H1 (cell line): ENCODE data around the gene RBM24. TPM values are rescaled to one million over a fixed set of nuclear protein-coding genes. Genes with fewer than 3 reads are reported as not detected.

Source experiments
- CTCF ChIA-PET: fragments of 300-600 bp; sonication (Branson Sonifier 250); formaldehyde crosslinking; loops from one replicate; lab custom pipeline; 2021; ENCODE audit not compliant: partially characterized antibody; lab: Charles Lee
- POLR2A ChIA-PET: fragments of 300-600 bp; sonication (Branson Sonifier 250); formaldehyde crosslinking; loops from one replicate; lab custom pipeline; 2021; ENCODE audit warnings: inconsistent platforms; ENCODE audit not compliant: partially characterized antibody; lab: Charles Lee
- DNase-seq, 2 experiments: peaks; one replicate each; pipeline versions ENCODE4 v3.0.0 to v3.0.0-alpha.2; 2010 to 2022; ENCODE audit warnings: low spot score in 2 of 2, low read depth in 1 of 2, mixed read lengths in 1 of 2
- FAIRE-seq: peaks from 2 replicates; lab custom pipeline; 2011; peaks lifted over from hg19 to GRCh38; lab: Jason Lieb, UNC
- H2AFZ ChIP-seq: 2 replicates; pipeline ENCODE4 v1.8.1; 2012; ENCODE audit warnings: low read length, inconsistent platforms
- H2AK5ac ChIP-seq: 2 replicates; pipeline ENCODE4 v1.6.1; 2013; ENCODE audit warnings: low read depth, low read length
- H2BK120ac ChIP-seq: replicated peaks from 2 replicates; pipeline ENCODE3; 2013; ENCODE audit warnings: low read depth, low read length, inconsistent platforms
- H2BK12ac ChIP-seq: 2 replicates; pipeline ENCODE4 v1.6.1; 2013; ENCODE audit warnings: low read depth, low read length
- H2BK15ac ChIP-seq: 2 replicates; pipeline ENCODE4 v1.6.1; 2013; ENCODE audit warnings: low read length
- H2BK20ac ChIP-seq: 2 replicates; pipeline ENCODE4 v1.6.1; 2013; ENCODE audit warnings: low read length
- H2BK5ac ChIP-seq: 2 replicates; pipeline ENCODE4 v1.6.1; 2013; ENCODE audit warnings: low read depth, low read length
- H3K14ac ChIP-seq: 2 replicates; pipeline ENCODE4 v1.6.1; 2013; ENCODE audit warnings: inconsistent platforms; ENCODE audit not compliant: insufficient read length
- H3K18ac ChIP-seq: 2 replicates; pipeline ENCODE4 v1.6.1; 2013; ENCODE audit warnings: low read length; ENCODE audit errors: extremely low read depth
- H3K23ac ChIP-seq: 2 replicates; pipeline ENCODE4 v1.6.1; 2013; ENCODE audit warnings: inconsistent platforms; ENCODE audit not compliant: insufficient read length
- H3K23me2 ChIP-seq: 2 replicates; pipeline ENCODE4 v1.6.1; 2013; ENCODE audit warnings: low read depth, low read length
- H3K27ac ChIP-seq: 2 replicates; pipeline ENCODE4 v1.6.1; 2011; ENCODE audit warnings: low read depth, low read length, inconsistent platforms
- H3K27me3 ChIP-seq, 4 experiments: replicated peaks in 1 of 4; 1 replicate in 1 of 4; 2 replicates in 3 of 4; pipeline versions ENCODE4 v1.6.1 to v1.8.1; 2011 to 2013; ENCODE audit warnings: low read length in 3 of 4, mild to moderate bottlenecking in 3 of 4, inconsistent platforms in 2 of 4, mixed read lengths in 2 of 4, moderate library complexity in 1 of 4; ENCODE audit not compliant: control insufficient read depth in 3 of 4, insufficient read depth in 3 of 4; ENCODE audit errors: extremely low read depth in 1 of 4
- H3K36me3 ChIP-seq, 4 experiments: 2 replicates each; pipeline versions ENCODE4 v1.6.1 to v1.8.1; 2011 to 2013; ENCODE audit warnings: mild to moderate bottlenecking in 4 of 4, low read length in 3 of 4, moderate library complexity in 2 of 4, control low read depth in 1 of 4, inconsistent platforms in 1 of 4; ENCODE audit not compliant: insufficient read depth in 4 of 4, control insufficient read depth in 2 of 4
- H3K4ac ChIP-seq: replicated peaks from 2 replicates; pipeline ENCODE3; 2013; ENCODE audit warnings: low read length, low read depth, mixed read lengths, inconsistent platforms; ENCODE audit not compliant: insufficient read length
- H3K4me1 ChIP-seq, 4 experiments: replicated peaks in 1 of 4; 1 replicate in 1 of 4; 2 replicates in 3 of 4; pipeline versions ENCODE4 v1.6.1 to v1.8.1; 2011 to 2013; ENCODE audit warnings: low read length in 3 of 4, inconsistent platforms in 2 of 4, mixed read lengths in 1 of 4; ENCODE audit not compliant: insufficient read depth in 4 of 4, control insufficient read depth in 3 of 4
- H3K4me2 ChIP-seq, 2 experiments: 2 replicates each; pipeline versions ENCODE4 v1.6.1 to v1.8.1; 2011 to 2013; ENCODE audit warnings: low read depth in 2 of 2, low read length in 2 of 2, control low read depth in 1 of 2, inconsistent platforms in 1 of 2, mild to moderate bottlenecking in 1 of 2; ENCODE audit not compliant: insufficient read depth in 1 of 2
- H3K4me3 ChIP-seq, 4 experiments: fragments of 200-600, 300-600 bp in 1 of 4; sonication (generic), shearing (Covaris generic), sonication (Bioruptor Twin) in 1 of 4; 2 replicates each; pipeline versions ENCODE4 v1.5.1 to v1.8.1; 2011 to 2016; ENCODE audit warnings: low read length in 4 of 4, low read depth in 3 of 4, control low read depth in 2 of 4, inconsistent platforms in 2 of 4, mild to moderate bottlenecking in 2 of 4, mixed read lengths in 1 of 4, moderate library complexity in 1 of 4; ENCODE audit not compliant: insufficient read depth in 2 of 4; ENCODE audit errors: extremely low read depth in 1 of 4
- H3K56ac ChIP-seq: replicated peaks from 2 replicates; pipeline ENCODE3; 2013; ENCODE audit warnings: low read depth, mild to moderate bottlenecking, mixed read lengths, low read length, inconsistent platforms; ENCODE audit not compliant: insufficient read length
- H3K79me1 ChIP-seq: 2 replicates; pipeline ENCODE4 v1.6.1; 2013; ENCODE audit warnings: low read depth, low read length, control low read depth
- H3K79me2 ChIP-seq, 2 experiments: 2 replicates each; pipeline versions ENCODE4 v1.6.1 to v1.8.1; 2012 to 2013; ENCODE audit warnings: low read length in 2 of 2, mild to moderate bottlenecking in 2 of 2, inconsistent platforms in 1 of 2; ENCODE audit not compliant: insufficient read depth in 2 of 2, control insufficient read depth in 1 of 2
- H3K9ac ChIP-seq, 4 experiments: replicated peaks in 1 of 4; 1 replicate in 1 of 4; 2 replicates in 3 of 4; pipeline versions ENCODE4 v1.6.1 to v1.8.1; 2011 to 2013; ENCODE audit warnings: low read depth in 3 of 4, low read length in 3 of 4, control low read depth in 2 of 4, mild to moderate bottlenecking in 2 of 4, moderate library complexity in 2 of 4, inconsistent platforms in 1 of 4; ENCODE audit errors: extremely low read depth in 1 of 4
- H3K9me3 ChIP-seq, 2 experiments: 2 replicates each; pipeline versions ENCODE4 v1.6.1 to v1.8.1; 2012 to 2013; ENCODE audit warnings: mild to moderate bottlenecking in 2 of 2, moderate library complexity in 2 of 2, control low read depth in 1 of 2, inconsistent platforms in 1 of 2, low read depth in 1 of 2, low read length in 1 of 2, mixed read lengths in 1 of 2; ENCODE audit not compliant: insufficient read depth in 2 of 2
- H4K20me1 ChIP-seq, 2 experiments: replicated peaks in 1 of 2; 2 replicates each; pipeline versions ENCODE3 to v1.8.1; 2011 to 2013; ENCODE audit warnings: inconsistent platforms in 2 of 2, low read length in 2 of 2, mild to moderate bottlenecking in 1 of 2; ENCODE audit not compliant: insufficient read depth in 2 of 2, control insufficient read depth in 1 of 2
- H4K5ac ChIP-seq: 2 replicates; pipeline ENCODE4 v1.6.1; 2013; ENCODE audit warnings: low read length, low read depth, mixed read lengths, inconsistent platforms; ENCODE audit not compliant: insufficient read length
- H4K8ac ChIP-seq: 2 replicates; pipeline ENCODE4 v1.8.0; 2013; ENCODE audit warnings: mild to moderate bottlenecking, moderate library complexity, low read length, inconsistent platforms; ENCODE audit not compliant: insufficient read depth; ENCODE audit errors: extremely low read depth
- H4K91ac ChIP-seq: replicated peaks from 2 replicates; pipeline ENCODE3; 2013; ENCODE audit warnings: low read length, mixed read lengths, inconsistent platforms; ENCODE audit not compliant: insufficient read length
- ASH2L ChIP-seq: fragments of 200-600, 300-600 bp; sonication (generic); IDR thresholded peaks from one replicate; pipeline ENCODE4 v1.7.1; 2017; ENCODE audit warnings: low read length
- FOSL1 ChIP-seq: IDR thresholded peaks from 2 replicates; pipeline ENCODE4 v1.6.1; 2011; ENCODE audit warnings: mild to moderate bottlenecking, low read depth, low read length, moderate library complexity; ENCODE audit not compliant: insufficient read depth
- GABPA ChIP-seq: IDR thresholded peaks from 2 replicates; pipeline ENCODE4 v1.6.1; 2011; ENCODE audit warnings: mild to moderate bottlenecking, low read length, moderate library complexity, borderline replicate concordance; ENCODE audit not compliant: insufficient read depth
- HDAC6 ChIP-seq: IDR thresholded peaks from one replicate; pipeline ENCODE4 v1.7.1; 2012; ENCODE audit warnings: low read depth, mild to moderate bottlenecking, inconsistent platforms, low read length, moderate library complexity
- JUN ChIP-seq: IDR thresholded peaks from 2 replicates; pipeline ENCODE4 v1.6.1; 2011; ENCODE audit warnings: low read depth, mild to moderate bottlenecking, improper control_type of control experiment, low read length
- KDM4A ChIP-seq: IDR thresholded peaks from one replicate; pipeline ENCODE4 v1.7.1; 2012; ENCODE audit warnings: low read depth, mild to moderate bottlenecking, moderate library complexity, low read length, inconsistent platforms; ENCODE audit not compliant: severe bottlenecking
- POLR2AphosphoS5 ChIP-seq: IDR thresholded peaks from 2 replicates; pipeline ENCODE4 v1.6.1; 2011; ENCODE audit warnings: low read depth, low read length
- RNF2 ChIP-seq: fragments of 200-900, 300-1000 bp; sonication (generic); IDR thresholded peaks from 2 replicates; pipeline ENCODE4 v1.7.1; 2016; ENCODE audit warnings: borderline replicate concordance, low read depth, mild to moderate bottlenecking, antibody characterized with exemption, low read length; ENCODE audit not compliant: poor library complexity, severe bottlenecking; ENCODE audit errors: missing control alignments
- TBP ChIP-seq: IDR thresholded peaks from 2 replicates; pipeline ENCODE4 v1.6.1; 2011; ENCODE audit warnings: low read depth, low read length, improper control_type of control experiment
- WGBS, 2 experiments: shearing (Covaris generic) in 1 of 2; methylation state at CpG; one replicate each; pipeline versions ENCODE4 v1.1.6 to v1.1.7; 2013 to 2015; ENCODE audit warnings: low lambda C conversion rate in 2 of 2, mixed read lengths in 2 of 2, inconsistent platforms in 1 of 2, low coverage in 1 of 2, missing lambda C conversion rate in 1 of 2; ENCODE audit not compliant: insufficient replicate concordance in 2 of 2, insufficient coverage in 1 of 2, insufficient read length in 1 of 2; ENCODE audit errors: extremely low coverage in 1 of 2, missing lambda C conversion rate in 1 of 2; 5-methylcytosine and 5-hydroxymethylcytosine counted together
- polyA plus RNA-seq, 7 experiments: library from polyadenylated mRNA; depleted of rRNA in 3 of 7; stranded (reverse) in 5 of 7; unstranded in 2 of 7; fragments of >200 nt in 5 of 7; fragments of 200-250 nt in 2 of 7; gene quantifications; 1 replicate in 5 of 7; 2 replicates in 1 of 7; 4 replicates in 1 of 7; pipeline versions ENCODE4 v1.2.1 to v1.2.3, GENCODE V29; 2011 to 2013; ENCODE audit warnings: missing spikeins in 2 of 7, mixed read lengths in 2 of 7
- total RNA-seq: library from RNA; stranded (reverse); fragmentation: NEBNext Ultra II Directional; extraction: Animal tissue kit (Norgen Biotek cat#: 25700); gene quantifications from 2 replicates; pipeline ENCODE4 v1.2.1, GENCODE V29; 2021

RBM24 gene
- total and polyA plus RNA-seq, 2 of the 8 experiments (the other 6 are each of a cell fraction or from before 2014, with no cell fraction given) = 0.52 to 2.6 TPM

DNA sequence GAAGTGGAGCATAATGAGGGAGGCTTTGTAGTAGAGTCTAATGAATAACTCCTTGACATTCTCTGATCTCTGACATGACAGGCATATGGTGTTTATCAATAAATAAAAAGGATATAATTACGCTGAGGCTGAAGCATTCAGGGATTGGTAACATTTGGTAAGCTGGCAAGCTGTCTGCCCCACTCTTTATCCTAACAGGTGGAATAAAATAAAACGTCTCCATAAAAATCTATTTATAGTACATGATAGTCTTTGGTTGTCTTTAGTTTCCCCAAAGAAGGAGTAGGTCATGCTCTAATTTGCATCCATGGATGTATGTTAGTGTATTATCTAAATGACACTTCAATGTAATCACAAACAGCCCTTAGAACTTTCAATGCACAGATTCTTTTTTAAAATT, 30.9 kb upstream of the RBM24 start:
- Histone ChIP-seq H2AFZ (no peak overlapping the region), H2BK20ac (no peak overlapping the region), H3K23me2 (no peaks in the 10 kb centered on the region), H4K5ac (no peak overlapping the region), H3K4me3 (no peak overlapping the region), H2BK120ac (no peak overlapping the region), H3K79me1 (no peaks in the 10 kb centered on the region), H3K36me3 (no peaks in the 10 kb centered on the region), H3K56ac (no peak overlapping the region), H3K4ac (no peak overlapping the region), H4K20me1 (no peaks in the 10 kb centered on the region), H3K18ac (no peak overlapping the region), H3K4me2 (no peak overlapping the region), H3K27me3 (no peaks in the 10 kb centered on the region), H2BK15ac (no peak overlapping the region), H3K27ac (no peak overlapping the region), H3K79me2 (no peaks in the 10 kb centered on the region), H3K4me1 (no peaks in the 10 kb centered on the region), H3K9me3 (no peaks in the 10 kb centered on the region), H4K8ac (no peak overlapping the region), H2BK12ac (no peak overlapping the region), H3K23ac (no peak overlapping the region), H3K14ac (no peak overlapping the region), H3K9ac (no peak overlapping the region), H4K91ac (no peak overlapping the region), H2BK5ac (no peak overlapping the region), H2AK5ac (no peak overlapping the region)
- WGBS, 2 experiments = 91% methylated on average over 2 of the region's 2 CpGs; no CpG with 5 or more reads in 1 of the 2 experiments
- FAIRE-seq (no peak), DNase-seq (no peak)
- POLR2A ChIA-PET = no interaction called here
- CTCF ChIA-PET = interaction anchor here (1.2 kb wide), 1 partner anchor 62 kb away, joined by 4 read pairs; no protein-coding TSS in a partner anchor
- no peak for TF ChIP-seq RNF2
- TF ChIP-seq ASH2L = no peak
- no peak for TF ChIP-seq HDAC6
- no peak for TF ChIP-seq JUN
- no peak for TF ChIP-seq TBP
- no peak for TF ChIP-seq KDM4A
- no peak for TF ChIP-seq GABPA
- no peak for TF ChIP-seq POLR2AphosphoS5
- no peak for TF ChIP-seq FOSL1
